Adrenal gland (tissue), 12 donors: ENCODE data around the gene SLC25A47. TPM values are rescaled to one million over a fixed set of nuclear protein-coding genes. Genes with fewer than 3 reads are reported as not detected.
"Not testable (repeated sequence)": the region's sequence is repeated elsewhere in the genome, so short reads cannot be mapped to it uniquely, and the experiment has no call there.

Experiments
- DNase-seq, 7 donors: peaks; one replicate each; pipeline ENCODE4 v3.0.0-alpha.2; 2019 to 2020
- H3K27ac ChIP-seq, 5 donors: fragments of 200-600 bp; sonication (generic) in 4 of 5; 1 replicate in 3 of 5; 2 replicates in 2 of 5; pipeline versions ENCODE4 v1.5.1 to v1.8.0; 2016 to 2020; ENCODE audit warnings: mild to moderate bottlenecking in 1 of 5
- H3K27me3 ChIP-seq: fragments of 200-600 bp; 2 replicates; pipeline ENCODE4 v1.8.0; 2021
- H3K36me3 ChIP-seq, 2 donors: fragments of 200-600 bp; replicated peaks in 1 of 2; 1 replicate in 1 of 2; 2 replicates in 1 of 2; pipeline versions ENCODE4 v1.5.1 to v1.8.0; 2018 to 2022
- H3K4me1 ChIP-seq, 2 donors: fragments of 200-600 bp; replicated peaks in 1 of 2; 1 replicate in 1 of 2; 2 replicates in 1 of 2; pipeline versions ENCODE4 v1.5.1 to v1.8.0; 2018 to 2021
- H3K4me3 ChIP-seq, 4 donors: fragments of 200-600 bp; sonication (generic) in 3 of 4; one replicate each; pipeline ENCODE4 v1.5.1; 2016 to 2018
- H3K9me3 ChIP-seq, 3 donors: fragments of 200-600 bp; sonication (generic) in 1 of 3; replicated peaks in 1 of 3; 1 replicate in 2 of 3; 2 replicates in 1 of 3; pipeline versions ENCODE4 v1.5.1 to v1.8.0; 2016 to 2021
- POLR2A ChIP-seq, 2 donors: fragments of 450-650 bp; IDR thresholded peaks; one replicate each; pipeline ENCODE4 v1.6.1; 2017; ENCODE audit warnings: antibody characterized with exemption in 2 of 2, mild to moderate bottlenecking in 2 of 2, moderate library complexity in 1 of 2
- WGBS, 4 donors: extraction: QIAGEN DNeasy Blood & Tissue Kit in 2 of 4; methylation state at CpG; one replicate each; pipeline versions ENCODE4 v1.1.5 to v1.1.7; 2013 to 2017; 5-methylcytosine and 5-hydroxymethylcytosine counted together
- intact Hi-C, 2 donors: fragments of 100-400 bp; cut with DNase I; formaldehyde crosslinking; loops; one replicate each; pipeline versions ENCODE4 v1.14.1 to v1.15.0; 2022 to 2023
- polyA plus RNA-seq, 3 donors: library from polyadenylated mRNA; stranded (reverse); fragments of 200-250 nt in 2 of 3; fragments of 350-450 nt in 1 of 3; fragmentation: Illumina TruSeq in 1 of 3; extraction: RNeasy Lipid Tissue Mini Kit (QIAGEN cat#74804) in 1 of 3; gene quantifications; one replicate each; pipeline ENCODE4 v1.2.3, GENCODE V29; 2013 to 2014
- total RNA-seq, 9 donors: library from RNA; depleted of rRNA in 4 of 9; stranded (reverse); fragments of >200 nt in 4 of 9; fragments of 120-200 nt in 1 of 9; fragmentation: NEBNext Ultra II Directional in 1 of 9; extraction: Animal tissue kit (Norgen Biotek cat#: 25700) in 1 of 9; gene quantifications; one replicate each; pipeline versions ENCODE4 v1.1.0 to v1.2.4, GENCODE V29; 2013 to 2023
- TF ChIP-seq, protein P1 (sequence below), 6 experiments: fragments of 450-650 bp in 4 of 6; fragments of 200-600 bp in 2 of 6; sonication (generic) in 1 of 6; IDR thresholded peaks; 1 replicate in 5 of 6; 2 replicates in 1 of 6; pipeline versions ENCODE4 v1.5.1 to v1.8.0; 2016 to 2021; ENCODE audit warnings: antibody characterized with exemption in 6 of 6, mild to moderate bottlenecking in 2 of 6, moderate library complexity in 1 of 6
- donor health status: healthy with polysubstance abuse.
- donor health status: Bipolar disorder and iron deficiency.
- donor health status: DM: yes; HTN: yes; CAD: no.
- donor health status: DM: no; HTN: no; CAD: no.
- donor health status: DM: no; HTN: no; CAD: no.
- donor health status: DM: yes; HTN: yes; CAD: no.

Gene SLC25A47
- total and polyA plus RNA-seq, 12 donors, result 0.07 to 0.28 (median 0.14) TPM; not detected in 9

DNA sequence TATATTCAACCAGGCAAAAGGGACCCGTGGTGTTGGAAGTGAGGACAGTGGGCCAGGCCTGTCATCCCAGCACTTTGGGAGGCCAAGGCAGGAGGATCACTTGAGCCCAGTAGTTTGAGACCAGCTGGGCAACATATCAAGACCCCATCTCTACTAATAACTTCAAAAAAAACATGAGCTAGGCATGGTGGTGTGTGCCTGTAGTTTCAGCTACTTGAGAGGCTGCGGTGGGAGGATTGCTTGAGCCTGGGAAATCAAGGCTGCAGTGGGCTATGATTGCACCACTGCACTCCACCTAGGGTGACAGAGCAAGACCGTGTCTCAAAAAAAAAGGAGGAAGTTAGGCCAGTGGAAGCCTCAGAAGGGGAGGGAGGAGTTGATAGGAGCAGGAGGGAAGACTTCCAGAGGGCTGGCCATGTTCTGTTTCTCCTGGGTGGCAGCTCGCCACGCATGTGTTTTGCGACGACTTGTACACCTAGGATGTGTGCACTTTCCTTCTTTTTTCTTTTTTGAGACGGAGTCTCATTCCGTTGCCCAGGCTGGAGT is 27.0 kb upstream of the SLC25A47 start:
- H3K27ac ChIP-seq, result peak overlapping the region in 4 of 5 donors; percentile 28 to 92 (median 84)
- peak in 1 of 7 donors; percentile 20 for DNase-seq
- no peak overlapping the region for H3K4me3 ChIP-seq
- peaks cover 24 to 41% of the 10 kb centered on the region in 2 donors for H3K4me1 ChIP-seq
- peaks cover 0 to 19% of the 10 kb centered on the region in 2 donors for H3K36me3 ChIP-seq
- H3K27me3 ChIP-seq, result no peaks in the 10 kb centered on the region
- WGBS, 4 donors, result 73 to 82% (median 77%) methylated on average over 8 to 9 of the region's 9 CpGs
- intact Hi-C loops, result no loop called here
- no peaks in the 10 kb centered on the region for H3K9me3 ChIP-seq
- no peak for TF ChIP-seq POLR2A (IDR thresholded peaks at IDR 0.05)
- TF ChIP-seq, protein P1, sequence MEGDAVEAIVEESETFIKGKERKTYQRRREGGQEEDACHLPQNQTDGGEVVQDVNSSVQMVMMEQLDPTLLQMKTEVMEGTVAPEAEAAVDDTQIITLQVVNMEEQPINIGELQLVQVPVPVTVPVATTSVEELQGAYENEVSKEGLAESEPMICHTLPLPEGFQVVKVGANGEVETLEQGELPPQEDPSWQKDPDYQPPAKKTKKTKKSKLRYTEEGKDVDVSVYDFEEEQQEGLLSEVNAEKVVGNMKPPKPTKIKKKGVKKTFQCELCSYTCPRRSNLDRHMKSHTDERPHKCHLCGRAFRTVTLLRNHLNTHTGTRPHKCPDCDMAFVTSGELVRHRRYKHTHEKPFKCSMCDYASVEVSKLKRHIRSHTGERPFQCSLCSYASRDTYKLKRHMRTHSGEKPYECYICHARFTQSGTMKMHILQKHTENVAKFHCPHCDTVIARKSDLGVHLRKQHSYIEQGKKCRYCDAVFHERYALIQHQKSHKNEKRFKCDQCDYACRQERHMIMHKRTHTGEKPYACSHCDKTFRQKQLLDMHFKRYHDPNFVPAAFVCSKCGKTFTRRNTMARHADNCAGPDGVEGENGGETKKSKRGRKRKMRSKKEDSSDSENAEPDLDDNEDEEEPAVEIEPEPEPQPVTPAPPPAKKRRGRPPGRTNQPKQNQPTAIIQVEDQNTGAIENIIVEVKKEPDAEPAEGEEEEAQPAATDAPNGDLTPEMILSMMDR (IDR thresholded peaks at IDR 0.05), result no peak

DNA sequence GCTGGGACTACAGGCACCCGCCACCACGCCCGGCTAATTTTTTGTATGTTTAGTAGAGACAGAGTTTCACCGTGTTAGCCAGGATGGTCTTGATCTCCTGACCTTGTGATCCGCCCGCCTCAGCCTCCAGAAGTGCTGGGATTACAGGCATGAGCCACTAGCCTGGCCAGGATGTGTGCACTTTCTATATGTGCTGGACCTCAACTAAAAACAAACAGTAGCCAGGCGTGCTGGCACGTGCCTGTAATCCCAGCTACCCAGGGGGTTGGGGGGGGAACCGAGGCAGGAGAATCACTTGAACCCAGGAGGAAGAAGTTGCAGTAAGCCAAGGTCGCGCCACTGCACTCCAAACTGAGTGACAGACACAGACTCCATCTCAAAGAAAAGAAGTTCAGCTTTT is 26.4 kb upstream of the SLC25A47 start:
- intact Hi-C loops, H3K27me3 ChIP-seq, H3K4me3 ChIP-seq, H3K9me3 ChIP-seq: not testable (repeated sequence)
- Histone ChIP-seq H3K36me3 (peaks cover 0 to 13% of the 10 kb centered on the region in 2 donors), H3K4me1 (peaks cover 24 to 41% of the 10 kb centered on the region in 2 donors), H3K27ac (peak overlapping the region in 4 of 5 donors; percentile 28 to 86 (median 84))
- WGBS, 4 donors, result 66 to 73% (median 69%) methylated on average over 10 to 11 of the region's 11 CpGs
- DNase-seq, result peak in 1 of 7 donors; percentile 23

DNA sequence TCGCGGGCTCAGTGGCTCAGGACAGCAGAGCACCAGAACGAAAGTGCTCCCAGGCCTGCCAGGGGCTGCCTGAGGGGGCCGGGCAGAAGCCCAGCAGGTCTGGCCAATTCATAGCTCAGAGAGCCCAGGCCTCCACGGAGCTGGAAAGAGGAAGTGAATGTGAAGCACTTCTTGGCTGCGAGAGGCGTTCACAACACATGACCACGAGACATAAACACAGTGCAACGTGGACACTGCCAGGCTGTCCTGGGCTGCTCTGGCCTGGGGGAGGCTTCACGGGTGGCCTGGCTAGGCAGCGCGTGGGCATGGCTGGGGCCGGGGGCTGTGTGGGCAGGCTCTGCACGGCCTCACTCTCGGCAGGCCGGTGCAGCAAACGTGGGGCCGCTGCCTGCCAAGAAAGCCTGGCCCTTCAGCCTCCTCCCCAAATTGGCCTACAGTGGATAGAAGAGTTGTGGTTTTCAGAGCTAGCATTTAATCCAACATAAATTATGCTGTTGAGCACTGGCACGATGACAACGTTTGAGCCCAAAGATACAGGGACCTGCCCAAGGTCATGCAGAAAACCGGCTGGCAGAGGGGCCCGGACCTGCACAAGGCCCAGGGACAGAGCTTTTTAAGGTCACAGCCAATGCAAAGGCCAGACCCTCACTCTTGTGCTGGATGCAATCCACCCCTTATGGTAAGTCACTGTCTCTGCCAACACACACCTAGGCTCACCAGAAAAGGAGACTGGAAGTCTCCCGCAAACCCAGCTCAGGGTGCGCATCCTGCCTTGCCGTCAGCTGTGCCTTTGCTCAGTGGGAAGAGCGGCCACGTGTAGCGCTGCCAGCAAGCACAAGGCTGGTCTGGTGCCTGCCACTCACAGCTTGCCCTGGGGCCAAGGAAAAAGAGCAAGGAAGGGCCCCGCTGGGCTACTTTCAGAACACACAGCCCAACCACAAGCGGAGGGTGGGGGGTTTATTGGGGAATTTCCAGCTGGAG is 25.5 kb upstream of the SLC25A47 start:
- TF ChIP-seq, protein P1 (IDR thresholded peaks at IDR 0.05), result no peak
- peak in 1 of 2 donors; percentile 47 for TF ChIP-seq POLR2A (IDR thresholded peaks at IDR 0.05)
- intact Hi-C loops, result no loop called here
- Histone ChIP-seq H3K4me3 (no peak overlapping the region), H3K27me3 (no peaks in the 10 kb centered on the region), H3K4me1 (peaks cover 28 to 47% of the 10 kb centered on the region in 2 donors), H3K36me3 (peaks cover 0 to 4% of the 10 kb centered on the region in 2 donors), H3K27ac (peak overlapping the region; percentile 28 to 86 (median 82)), H3K9me3 (no peaks in the 10 kb centered on the region)
- WGBS, 4 donors, result 23 to 40% (median 34%) methylated on average over 13 to 30 of the region's 30 CpGs
- DNase-seq, result peak in 6 of 7 donors; percentile 77 to 87 (median 84)

DNA sequence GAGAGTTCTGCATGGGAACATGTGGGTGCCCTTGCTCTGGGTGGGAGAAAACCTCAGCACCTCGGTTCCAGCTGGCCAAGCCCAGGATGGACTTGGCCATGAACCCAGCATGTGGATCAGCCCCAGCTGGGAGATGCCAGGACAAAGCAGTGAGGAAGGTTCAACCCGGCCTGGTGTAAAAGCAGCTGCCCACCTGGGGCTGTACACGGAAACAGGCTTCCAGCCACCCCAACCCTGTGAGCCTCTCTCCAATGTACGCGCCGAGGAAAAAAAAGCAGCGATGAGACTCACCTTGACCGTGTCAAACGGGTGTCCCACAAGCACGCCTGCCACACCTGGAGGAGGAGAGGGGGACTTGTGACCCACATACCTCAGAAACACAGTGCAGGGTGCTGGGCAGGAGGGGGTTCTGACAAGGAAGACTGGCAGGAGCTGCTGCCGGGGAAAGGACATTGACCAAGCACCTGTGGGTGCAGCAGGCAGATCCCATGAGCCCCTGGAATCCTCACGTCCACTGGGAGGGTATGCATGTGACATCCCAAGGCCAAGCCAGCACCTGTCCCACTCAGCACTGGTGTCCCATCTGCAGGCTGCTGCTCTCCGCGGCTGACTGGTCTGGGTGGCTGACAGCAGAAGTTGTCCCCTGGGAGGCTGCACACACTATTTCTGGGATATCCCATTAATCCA is 24.4 kb upstream of the SLC25A47 start:
- no peaks in the 10 kb centered on the region for H3K36me3 ChIP-seq
- WGBS, 4 donors, result 76 to 92% (median 86%) methylated on average over 8 to 14 of the region's 14 CpGs
- no peak for TF ChIP-seq POLR2A (IDR thresholded peaks at IDR 0.05)
- TF ChIP-seq, protein P1 (IDR thresholded peaks at IDR 0.05), result no peak
- intact Hi-C loops, result no loop called here
- DNase-seq, result peak in 1 of 7 donors; percentile 28
- no peak overlapping the region for H3K4me3 ChIP-seq
- no peaks in the 10 kb centered on the region for H3K27me3 ChIP-seq
- H3K9me3 ChIP-seq, result no peaks in the 10 kb centered on the region
- peaks cover 28 to 52% of the 10 kb centered on the region in 2 donors for H3K4me1 ChIP-seq
- peak overlapping the region in 3 of 5 donors; percentile 82 to 86 (median 85) for H3K27ac ChIP-seq
